PC-9 (cell line): Measurements from ENCODE around the gene SV2C. TPM values are rescaled to one million over a fixed set of nuclear protein-coding genes. Genes with fewer than 3 reads are reported as not detected.

ENCODE experiments used
- BruUV-seq: library from RNA; stranded (reverse); fragments of 400-500 nt; replicated peaks from 2 replicates; lab custom pipeline; 2021; lab: Mats Ljungman, UMichigan
- CTCF ChIA-PET: fragments of 300-600 bp; sonication (Branson Sonifier 250); formaldehyde crosslinking; loops from one replicate; lab custom pipeline; 2022; ENCODE audit warnings: antibody characterized with exemption; lab: Charles Lee
- POLR2A ChIA-PET: fragments of 300-600 bp; sonication (Branson Sonifier 250); formaldehyde crosslinking; loops from one replicate; lab custom pipeline; 2022; ENCODE audit warnings: antibody characterized with exemption; ENCODE audit not compliant: unreplicated experiment; lab: Charles Lee
- DNase-seq, 2 experiments: peaks; one replicate each; pipeline versions ENCODE4 v3.0.0 to v3.0.0-alpha.2; 2015 to 2022; ENCODE audit warnings: mixed read lengths in 1 of 2
- H2AFZ ChIP-seq: fragments of 200-600 bp; sonication (generic); 2 replicates; pipeline ENCODE4 v1.8.1; 2017; ENCODE audit warnings: antibody characterized with exemption
- H3F3A ChIP-seq: fragments of 200-600 bp; sonication (generic); 2 replicates; pipeline ENCODE4 v1.8.1; 2017; ENCODE audit warnings: antibody characterized with exemption, mild to moderate bottlenecking, low read depth; ENCODE audit not compliant: insufficient read depth
- H3K27ac ChIP-seq: fragments of 200-600 bp; sonication (generic); 2 replicates; pipeline ENCODE4 v1.6.1; 2016; ENCODE audit warnings: mixed run types
- H3K27me3 ChIP-seq: fragments of 200-600 bp; sonication (generic); 2 replicates; pipeline ENCODE4 v1.6.1; 2016; ENCODE audit warnings: low read depth, mixed run types; ENCODE audit not compliant: insufficient read depth
- H3K36me3 ChIP-seq: fragments of 200-600 bp; sonication (generic); 2 replicates; pipeline ENCODE4 v1.6.1; 2016; ENCODE audit warnings: low read depth, mixed run types
- H3K4me1 ChIP-seq: fragments of 200-600 bp; sonication (generic); replicated peaks from 2 replicates; pipeline ENCODE4 v1.6.1; 2016; ENCODE audit warnings: mixed run types; ENCODE audit not compliant: insufficient read depth
- H3K4me2 ChIP-seq: fragments of 200-600 bp; sonication (generic); 2 replicates; pipeline ENCODE4 v1.6.1; 2017; ENCODE audit warnings: mixed run types
- H3K4me3 ChIP-seq: fragments of 200-600 bp; sonication (generic); 2 replicates; pipeline ENCODE4 v1.6.1; 2016; ENCODE audit warnings: mixed run types
- H3K79me2 ChIP-seq: fragments of 200-600 bp; sonication (generic); 2 replicates; pipeline ENCODE4 v1.6.1; 2017; ENCODE audit warnings: low read depth, mixed run types
- H3K9me2 ChIP-seq: fragments of 200-600 bp; sonication (generic); 2 replicates; pipeline ENCODE4 v1.8.1; 2017; ENCODE audit warnings: mild to moderate bottlenecking; ENCODE audit not compliant: insufficient read depth
- H3K9me3 ChIP-seq: fragments of 200-600 bp; sonication (generic); 2 replicates; pipeline ENCODE4 v1.8.1; 2016; ENCODE audit warnings: low read depth; ENCODE audit not compliant: insufficient read depth
- H4K20me1 ChIP-seq: fragments of 200-600 bp; sonication (generic); 2 replicates; pipeline ENCODE4 v1.8.1; 2017; ENCODE audit not compliant: insufficient read depth
- CTCF ChIP-seq: fragments of 200-600 bp; sonication (generic); conservative IDR thresholded peaks from 2 replicates; pipeline ENCODE4 v1.6.1; 2017; ENCODE audit warnings: mixed run types, antibody characterized with exemption, mild to moderate bottlenecking, moderate library complexity
- EZH2 ChIP-seq: fragments of 200-600 bp; sonication (generic); IDR thresholded peaks from 2 replicates; pipeline ENCODE4 v1.8.0; 2017; ENCODE audit warnings: antibody characterized with exemption, low read depth
- intact Hi-C: fragments of 100-400 bp; cut with micrococcal nuclease; formaldehyde crosslinking; loops from one replicate; pipeline ENCODE4 v1.10.0; 2022; ENCODE audit not compliant: unreplicated experiment
- total RNA-seq: library from RNA; stranded (reverse); gene quantifications from 2 replicates; pipeline ENCODE4 v1.2.3, GENCODE V29; 2021

SV2C gene
- total RNA-seq, 1 experiment from 2014 or later: not detected

- no peaks in the 10 kb centered on the region for H3K9me2 ChIP-seq
- POLR2A ChIA-PET: no interaction called here
- H3K36me3 ChIP-seq: no peaks in the 10 kb centered on the region
- CTCF ChIA-PET: no interaction called here
- H3K4me2 ChIP-seq: no peak overlapping the region
- intact Hi-C loops: no loop called here
- H3K9me3 ChIP-seq: no peaks in the 10 kb centered on the region
- no peak for DNase-seq
- no peak for TF ChIP-seq EZH2
- TF ChIP-seq CTCF: no peak
- H3K4me3 ChIP-seq: no peak overlapping the region
- H3K27me3 ChIP-seq: no peaks in the 10 kb centered on the region
- H2AFZ ChIP-seq: no peak overlapping the region
- H3K4me1 ChIP-seq: peaks cover 11% of the 10 kb centered on the region; the same call in 1 of the 2 replicates
- H3K79me2 ChIP-seq: no peaks in the 10 kb centered on the region
- H3F3A ChIP-seq: 0 out of 2 replicates have a peak, but pooled peaks cover 4% of the 10 kb centered on the region
- BruUV-seq: no TSS peak
- H3K27ac ChIP-seq: no peak overlapping the region
- no peaks in the 10 kb centered on the region for H4K20me1 ChIP-seq
Observed at GRCh38 chr5:76399268-76399667, 316.1 kb downstream of the SV2C start.

GRCh38 chr5:76400466-76400865 is 317.3 kb downstream of the SV2C start:
- Histone ChIP-seq H3K79me2 (no peaks in the 10 kb centered on the region), H2AFZ (no peak overlapping the region), H3K4me3 (no peak overlapping the region), H3K36me3 (no peaks in the 10 kb centered on the region), H4K20me1 (no peaks in the 10 kb centered on the region), H3F3A (0 out of 2 replicates have a peak, but pooled peaks cover 4% of the 10 kb centered on the region), H3K4me2 (no peak overlapping the region), H3K27me3 (no peaks in the 10 kb centered on the region), H3K9me3 (no peaks in the 10 kb centered on the region), H3K4me1 (peaks cover 11% of the 10 kb centered on the region; the same call in 1 of the 2 replicates), H3K27ac (no peak overlapping the region), H3K9me2 (no peaks in the 10 kb centered on the region)
- ChIA-PET CTCF (no interaction called here), POLR2A (interaction anchor here (0.7 kb wide), 1 partner anchor 406 kb away, joined by 5 read pairs; no protein-coding TSS in a partner anchor)
- no TSS peak for BruUV-seq
- intact Hi-C loops: no loop called here
- no peak for DNase-seq
- TF ChIP-seq CTCF (no peak), EZH2 (no peak)

- no peaks in the 10 kb centered on the region for H4K20me1 ChIP-seq
- H3K27me3 ChIP-seq: no peaks in the 10 kb centered on the region
- no TSS peak for BruUV-seq
- ChIA-PET POLR2A (interaction anchor here (0.8 kb wide), 1 partner anchor 208 kb away, joined by 21 read pairs; no protein-coding TSS in a partner anchor), CTCF (interaction anchor here (0.8 kb wide), 1 partner anchor 626 kb away, joined by 10 read pairs; no protein-coding TSS in a partner anchor)
- peak overlapping the region; percentile 67; the same call in 1 of the 2 replicates for H2AFZ ChIP-seq
- peak overlapping the region; percentile 93 for H3K4me2 ChIP-seq
- H3F3A ChIP-seq: 0 out of 2 replicates have a peak, but pooled peaks cover 4% of the 10 kb centered on the region
- TF ChIP-seq CTCF (no peak), EZH2 (no peak)
- H3K79me2 ChIP-seq: no peaks in the 10 kb centered on the region
- DNase-seq: no peak
- no peak overlapping the region for H3K27ac ChIP-seq
- H3K4me1 ChIP-seq: peaks cover 11% of the 10 kb centered on the region; the same call in 1 of the 2 replicates
- H3K9me3 ChIP-seq: no peaks in the 10 kb centered on the region
- H3K9me2 ChIP-seq: no peaks in the 10 kb centered on the region
- no peaks in the 10 kb centered on the region for H3K36me3 ChIP-seq
- intact Hi-C loops: loop anchor here (2.0 kb wide), 2 partner anchors 29 to 63 kb away; no protein-coding TSS in a partner anchor
- peak overlapping the region; percentile 76; the same call in 1 of the 2 replicates for H3K4me3 ChIP-seq
Observed at GRCh38 chr5:76401801-76402250, 318.6 kb downstream of the SV2C start.
